GM12874 (cell line): Measurements from ENCODE around the gene FBN2.

Source experiments
- CTCF ChIP-seq: IDR thresholded peaks from 2 replicates; pipeline ENCODE4 v1.5.1; 2011; ENCODE audit warnings: low read depth, mild to moderate bottlenecking, control low read depth, low read length, moderate library complexity; ENCODE audit not compliant: insufficient read depth

The FBN2 gene

GRCh38 chr5:128532776-128533175, 5.3 kb downstream of the FBN2 start:
- no peak for TF ChIP-seq CTCF

GRCh38 chr5:128532127-128532526, 5.9 kb downstream of the FBN2 start:
- no peak for TF ChIP-seq CTCF

- no peak for TF ChIP-seq CTCF
Measured at GRCh38 chr5:128528637-128529255, 9.3 kb downstream of the FBN2 start.

GRCh38 chr5:128528126-128528525, 9.9 kb downstream of the FBN2 start:
- no peak for TF ChIP-seq CTCF

GRCh38 chr5:128527077-128527476, 11.0 kb downstream of the FBN2 start:
- TF ChIP-seq CTCF: no peak

GRCh38 chr5:128522336-128522735, 15.7 kb downstream of the FBN2 start:
- TF ChIP-seq CTCF: no peak

GRCh38 chr5:128519827-128520226, 18.2 kb downstream of the FBN2 start:
- no peak for TF ChIP-seq CTCF

- TF ChIP-seq CTCF: no peak
Measured at GRCh38 chr5:128516978-128517377, 21.1 kb downstream of the FBN2 start.
